Caco-2 (cell line): ENCODE results near the gene PPIH. TPM values are rescaled to one million over a fixed set of nuclear protein-coding genes. Genes with fewer than 3 reads are reported as not detected.
"Not testable (repeated sequence)": the region's sequence is repeated elsewhere in the genome, so short reads cannot be mapped to it uniquely, and the experiment has no call there.

ENCODE experiments used
- BruUV-seq: library from RNA; stranded (reverse); fragments of 400-500 nt; replicated peaks from 2 replicates; lab custom pipeline; 2021; lab: Mats Ljungman, UMichigan
- CTCF ChIA-PET: fragments of 300-600 bp; sonication (Branson Sonifier 250); formaldehyde crosslinking; loops from one replicate; lab custom pipeline; 2022; ENCODE audit warnings: antibody characterized with exemption; lab: Charles Lee
- POLR2A ChIA-PET: fragments of 300-600 bp; sonication (Branson Sonifier 250); formaldehyde crosslinking; loops from one replicate; lab custom pipeline; 2022; ENCODE audit warnings: antibody characterized with exemption; lab: Charles Lee
- DNase-seq, 2 experiments: peaks; one replicate each; pipeline versions ENCODE4 v3.0.0 to v3.0.0-alpha.2; 2020 to 2022
- H3K27me3 ChIP-seq: replicated peaks from 2 replicates; pipeline ENCODE4 v1.6.0; 2011; ENCODE audit warnings: low read length; ENCODE audit not compliant: control insufficient read depth, insufficient read depth
- H3K36me3 ChIP-seq: 2 replicates; pipeline ENCODE4 v1.5.1; 2011; ENCODE audit warnings: low read length; ENCODE audit not compliant: control insufficient read depth, insufficient read depth
- H3K4me1 ChIP-seq: fragments of 250-450 bp; sonication (Bioruptor Pico); 2 replicates; pipeline ENCODE4 v1.5.1; 2020; ENCODE audit warnings: mild to moderate bottlenecking
- H3K4me3 ChIP-seq: 2 replicates; pipeline ENCODE4 v1.5.1; 2011; ENCODE audit warnings: low read depth, mild to moderate bottlenecking, control low read depth, low read length
- H3K9me3 ChIP-seq: fragments of 250-450 bp; sonication (Bioruptor Pico); 2 replicates; pipeline ENCODE4 v1.5.1; 2020; ENCODE audit warnings: mild to moderate bottlenecking, moderate library complexity
- H3K27ac Mint-ChIP-seq: one replicate; pipeline ENCODE4 v1.8.0; 2022; ENCODE audit warnings: mixed read lengths; ENCODE audit not compliant: unreplicated experiment
- H3K27me3 Mint-ChIP-seq: one replicate; pipeline ENCODE4 v1.8.0; 2022; ENCODE audit warnings: mixed read lengths; ENCODE audit not compliant: insufficient read depth, unreplicated experiment
- H3K36me3 Mint-ChIP-seq: one replicate; pipeline ENCODE4 v1.8.0; 2022; ENCODE audit warnings: mild to moderate bottlenecking, mixed read lengths; ENCODE audit not compliant: insufficient read depth, unreplicated experiment
- H3K4me1 Mint-ChIP-seq: one replicate; pipeline ENCODE4 v1.8.0; 2022; ENCODE audit warnings: low read depth, mixed read lengths; ENCODE audit not compliant: unreplicated experiment
- H3K4me3 Mint-ChIP-seq: one replicate; pipeline ENCODE4 v1.8.0; 2022; ENCODE audit warnings: mild to moderate bottlenecking, moderate library complexity, mixed read lengths; ENCODE audit not compliant: unreplicated experiment
- H3K9me3 Mint-ChIP-seq: one replicate; pipeline ENCODE4 v1.8.0; 2022; ENCODE audit warnings: mixed read lengths; ENCODE audit not compliant: unreplicated experiment
- CTCF ChIP-seq, 2 experiments: fragments of 200-600 bp in 1 of 2; IDR thresholded peaks; 1 replicate in 1 of 2; 2 replicates in 1 of 2; pipeline versions ENCODE4 v1.5.1 to v1.8.0; 2011 to 2022; ENCODE audit warnings: antibody characterized with exemption in 1 of 2, control low read depth in 1 of 2, inconsistent platforms in 1 of 2, low read depth in 1 of 2, low read length in 1 of 2, mild to moderate bottlenecking in 1 of 2, moderate library complexity in 1 of 2; ENCODE audit not compliant: insufficient read depth in 1 of 2, severe bottlenecking in 1 of 2, unreplicated experiment in 1 of 2
- intact Hi-C: fragments of 100-400 bp; cut with micrococcal nuclease; formaldehyde crosslinking; loops from one replicate; pipeline ENCODE4 v1.10.0; 2022; ENCODE audit not compliant: unreplicated experiment
- total RNA-seq: library from RNA; stranded (reverse); gene quantifications from 2 replicates; pipeline ENCODE4 v1.2.3, GENCODE V29; 2022

Gene PPIH
- total RNA-seq, 1 experiment from 2014 or later = 54.7 TPM

- no TSS peak for BruUV-seq
- intact Hi-C loops = no loop called here
- H3K9me3 Mint-ChIP-seq = peaks cover 9% of the 10 kb centered on the region
Measured at GRCh38 chr1:42713293-42713692, 55.1 kb downstream of the PPIH start.

GRCh38 chr1:42714441-42714840 lies 56.2 kb downstream of the PPIH start:
- H3K36me3 ChIP-seq, H3K27ac Mint-ChIP-seq, H3K4me3 ChIP-seq, H3K9me3 Mint-ChIP-seq, H3K4me1 ChIP-seq, DNase-seq, H3K27me3 ChIP-seq, H3K4me1 Mint-ChIP-seq, H3K27me3 Mint-ChIP-seq, BruUV-seq, H3K9me3 ChIP-seq, H3K4me3 Mint-ChIP-seq, intact Hi-C loops, CTCF ChIA-PET, POLR2A ChIA-PET: not testable (repeated sequence)
- peaks cover 65% of the 10 kb centered on the region for H3K36me3 Mint-ChIP-seq

More at GRCh38 chr1:42713293-42713692, 55.1 kb downstream of the PPIH start:
- no peaks in the 10 kb centered on the region for H3K36me3 ChIP-seq
- H3K4me3 ChIP-seq = no peak overlapping the region
- POLR2A ChIA-PET = no interaction called here
- Mint-ChIP-seq H3K4me1 (peaks cover 6% of the 10 kb centered on the region), H3K4me3 (no peak overlapping the region), H3K27ac (no peak overlapping the region), H3K27me3 (no peaks in the 10 kb centered on the region), H3K36me3 (peaks cover 61% of the 10 kb centered on the region)
- no peaks in the 10 kb centered on the region for H3K4me1 ChIP-seq
- no peak for TF ChIP-seq CTCF (IDR thresholded peaks at IDR 0.05; ENCODE audit: insufficient read depth in 1 of 2, low read depth in 1 of 2, low read length in 1 of 2, severe bottlenecking in 1 of 2, unreplicated experiment in 1 of 2)
- no peaks in the 10 kb centered on the region for H3K27me3 ChIP-seq
- CTCF ChIA-PET = no interaction called here
- no peak for DNase-seq
- H3K9me3 ChIP-seq = no peaks in the 10 kb centered on the region; the same call in 1 of the 2 replicates

GRCh38 chr1:42720868-42721267 lies 62.6 kb downstream of the PPIH start:
- ChIA-PET POLR2A (no interaction called here), CTCF (interaction anchor here (0.6 kb wide), 1 partner anchor 20 kb away, joined by 4 read pairs; no protein-coding TSS in a partner anchor)
- H3K4me3 Mint-ChIP-seq = no peak overlapping the region
- no peaks in the 10 kb centered on the region for H3K9me3 Mint-ChIP-seq
- BruUV-seq = no TSS peak
- H3K4me1 ChIP-seq = no peaks in the 10 kb centered on the region
- H3K4me3 ChIP-seq = no peak overlapping the region
- H3K27ac Mint-ChIP-seq = no peak overlapping the region
- peaks cover 26% of the 10 kb centered on the region for H3K36me3 Mint-ChIP-seq
- H3K27me3 ChIP-seq = no peaks in the 10 kb centered on the region
- no peaks in the 10 kb centered on the region for H3K9me3 ChIP-seq
- H3K4me1 Mint-ChIP-seq = no peaks in the 10 kb centered on the region
- no peaks in the 10 kb centered on the region for H3K36me3 ChIP-seq
- DNase-seq = peak; percentile 40 to 45
- TF ChIP-seq CTCF (IDR thresholded peaks at IDR 0.05; ENCODE audit: insufficient read depth in 1 of 2, low read depth in 1 of 2, low read length in 1 of 2, severe bottlenecking in 1 of 2, unreplicated experiment in 1 of 2) = no peak
- intact Hi-C loops = no loop called here
- H3K27me3 Mint-ChIP-seq = no peaks in the 10 kb centered on the region
